GM19467 (cell line): ENCODE results near the gene FBXO36.
A peak's percentile ranks its signal among the peaks of the same experiment; 100 is the strongest.
"Not testable (repeated sequence)": the region's sequence is repeated elsewhere in the genome, so short reads cannot be mapped to it uniquely, and the experiment has no call there.

ENCODE experiments used
- ATAC-seq: cut with Tn5 transposase; IDR thresholded peaks from one replicate; pipeline ENCODE4 v1.9.1; 2021; ENCODE audit warnings: mild to moderate bottlenecking, moderate library complexity; ENCODE audit not compliant: unreplicated experiment

The FBXO36 gene, protein sequence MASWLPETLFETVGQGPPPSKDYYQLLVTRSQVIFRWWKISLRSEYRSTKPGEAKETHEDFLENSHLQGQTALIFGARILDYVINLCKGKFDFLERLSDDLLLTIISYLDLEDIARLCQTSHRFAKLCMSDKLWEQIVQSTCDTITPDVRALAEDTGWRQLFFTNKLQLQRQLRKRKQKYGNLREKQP

DNA sequence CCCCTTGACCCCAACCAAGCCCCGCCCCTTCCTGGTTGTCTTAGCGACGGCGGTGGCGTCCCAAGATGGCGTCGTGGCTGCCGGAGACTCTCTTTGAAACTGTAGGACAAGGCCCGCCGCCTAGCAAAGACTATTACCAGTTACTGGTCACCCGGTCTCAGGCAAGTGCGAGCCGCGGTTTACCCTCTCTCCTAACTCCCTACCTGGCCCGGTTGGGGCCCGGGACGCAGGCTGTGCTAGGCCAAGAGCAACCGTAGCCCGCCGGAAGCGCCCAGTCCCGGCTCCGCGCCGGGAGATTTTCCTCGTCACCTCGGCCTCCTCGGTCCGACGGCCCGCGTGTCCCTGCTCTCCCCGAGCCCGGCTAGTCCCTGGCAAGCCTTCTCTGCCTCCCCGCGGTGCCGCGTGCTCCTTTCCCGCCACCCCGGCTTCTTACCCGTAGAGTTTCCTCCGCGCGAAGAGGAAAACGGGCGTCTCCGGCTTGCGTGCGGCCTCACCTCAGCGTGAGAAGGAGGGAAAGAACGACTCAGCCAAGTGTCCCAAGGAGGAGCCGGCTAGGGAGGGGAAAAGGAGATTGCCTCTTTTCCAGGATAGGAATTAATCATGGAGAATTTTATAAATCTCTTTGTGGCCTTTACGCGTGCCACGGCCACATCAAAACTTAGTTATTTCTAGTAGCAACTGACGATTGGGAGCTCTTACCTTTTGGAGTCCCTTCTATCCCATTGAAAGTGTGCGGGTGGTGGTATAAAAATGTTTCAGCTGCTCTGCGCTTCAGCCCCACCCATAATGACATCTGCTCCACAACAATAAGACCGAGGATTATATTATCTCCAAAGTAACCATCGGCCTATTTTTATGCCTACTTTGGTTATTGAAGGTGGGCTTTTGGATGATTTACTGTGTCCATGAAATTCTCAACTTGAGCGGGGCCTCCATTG lies at the start of gene FBXO36:
Gene FBXO36, plus strand, starts transcription at position 55 of the 938 bp plus-strand sequence. Its CDS starts 11 bp downstream, at position 66.
- peak; percentile 63 for ATAC-seq

DNA sequence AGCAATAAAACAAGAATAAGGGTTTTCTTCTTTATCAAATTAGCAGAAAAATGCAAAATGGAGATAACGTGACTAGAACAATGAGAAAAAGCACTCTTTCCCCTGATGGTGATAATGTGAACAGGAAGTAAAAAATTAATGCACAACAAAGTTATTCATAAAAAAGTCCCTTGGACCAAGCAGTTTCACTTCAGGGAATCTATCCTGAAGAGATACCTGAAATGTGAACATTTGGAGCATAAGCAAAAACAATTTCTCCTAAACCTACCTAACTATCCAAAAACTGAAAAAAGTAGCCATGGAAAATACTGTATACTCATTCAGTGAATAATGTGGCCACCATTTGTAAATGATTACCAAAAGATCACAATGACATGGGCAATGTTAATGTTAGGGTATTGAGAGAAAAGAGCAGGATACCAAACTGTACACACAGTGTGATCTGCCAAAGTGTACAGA lies 49.2 kb upstream of the FBXO36 start:
- ATAC-seq = peak; percentile 85

DNA sequence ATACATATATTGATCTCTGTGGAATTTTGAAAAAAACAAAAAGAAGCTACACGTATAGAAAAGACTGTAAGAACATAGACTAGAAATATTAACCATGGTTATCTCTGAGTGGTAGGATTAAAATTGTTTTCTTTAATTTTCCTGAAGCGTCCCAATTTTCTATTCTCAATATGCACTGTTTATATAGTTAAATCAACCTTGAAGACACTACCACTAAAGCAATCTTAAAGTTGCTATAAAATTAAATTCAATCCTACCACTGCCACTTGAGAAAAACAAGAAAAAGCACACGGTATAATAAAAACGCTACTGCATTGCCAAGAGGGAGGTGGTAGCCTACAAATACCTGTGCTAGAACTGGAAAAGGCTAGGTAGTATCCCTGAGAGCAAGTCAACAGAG lies 47.7 kb upstream of the FBXO36 start:
- no peak for ATAC-seq

DNA sequence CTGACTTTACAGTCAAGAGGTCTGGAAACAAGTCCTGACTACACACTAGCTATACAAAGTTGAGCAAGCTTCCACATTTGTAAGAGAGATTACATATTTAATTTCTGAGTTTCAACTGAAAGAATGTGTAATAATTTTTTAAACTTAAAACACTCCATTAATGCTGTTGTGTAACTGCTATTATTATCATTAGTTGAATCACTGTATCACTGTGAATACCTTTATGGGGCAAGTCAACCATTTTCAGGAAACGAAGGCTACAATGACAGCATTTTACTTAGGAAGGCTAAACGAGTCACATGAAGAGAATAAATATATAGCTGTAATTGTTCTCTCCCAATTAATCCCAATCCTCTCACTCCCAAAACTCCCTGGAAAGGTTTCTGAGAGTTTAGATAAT lies 46.8 kb upstream of the FBXO36 start:
- no peak for ATAC-seq

DNA sequence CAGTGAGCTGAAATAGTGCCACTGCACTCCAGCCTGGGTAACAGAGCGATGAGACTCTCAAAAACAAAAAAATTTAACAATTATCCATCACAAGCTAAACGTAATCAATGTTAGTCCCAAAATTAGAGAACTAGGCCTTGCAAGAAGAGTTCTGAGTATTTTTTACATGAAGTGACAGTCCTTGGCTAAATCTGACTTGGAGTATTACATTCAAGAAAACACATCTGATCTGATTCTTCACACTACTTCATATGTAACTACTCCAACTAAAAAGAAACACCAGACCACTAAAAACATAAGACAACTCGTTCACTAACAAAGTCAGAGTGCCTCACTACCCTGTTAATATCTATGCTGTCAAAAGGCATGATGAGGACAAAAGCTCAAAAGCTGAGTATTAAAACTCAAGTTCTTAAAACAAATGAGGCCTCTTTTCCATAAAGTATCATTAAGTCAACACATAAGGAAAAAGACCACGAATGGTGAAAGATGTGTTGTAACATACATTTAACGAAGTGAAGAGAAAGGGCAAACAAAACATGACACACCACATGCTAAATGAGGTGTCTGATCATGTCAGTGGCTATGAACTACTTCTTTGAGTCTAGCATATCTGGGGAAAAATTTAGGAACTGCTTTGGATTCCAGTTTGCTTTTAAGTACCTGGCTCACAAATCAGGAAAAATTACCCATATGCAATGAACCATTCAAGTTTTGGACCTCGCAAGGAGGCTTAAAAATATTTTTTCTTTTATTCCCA lies 42.9 kb upstream of the FBXO36 start:
- no peak for ATAC-seq

DNA sequence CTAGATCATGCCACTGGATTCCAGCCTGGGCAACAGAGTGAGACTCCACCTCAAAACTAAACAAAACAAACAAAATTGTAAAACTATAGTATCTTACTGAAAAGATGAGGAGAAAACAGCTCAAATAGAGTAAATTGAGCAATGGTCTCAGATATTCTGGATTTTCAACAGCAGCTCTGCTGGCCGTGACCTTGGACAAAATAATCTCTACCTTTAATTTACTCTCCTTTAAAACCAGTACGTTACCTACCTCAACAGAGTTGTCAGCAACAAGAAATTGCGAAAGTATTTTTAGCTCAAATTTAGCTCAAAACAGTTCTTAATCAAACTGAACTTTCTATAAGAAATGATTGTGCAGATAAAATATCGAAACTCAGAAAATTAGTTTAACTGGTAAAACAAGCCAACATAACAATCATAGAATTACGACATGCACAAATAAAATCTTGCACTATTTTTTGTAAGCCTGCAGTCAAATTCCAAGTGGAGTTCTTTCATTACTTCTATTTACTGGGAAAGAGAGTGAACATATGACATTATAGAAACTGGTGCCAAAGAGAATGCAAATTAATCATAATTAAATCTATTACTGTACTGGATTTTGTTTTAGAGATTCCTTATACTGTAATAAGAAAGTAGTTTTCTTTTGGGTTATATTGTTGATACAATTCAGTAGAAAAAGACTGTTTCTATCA lies 41.3 kb upstream of the FBXO36 start:
- ATAC-seq = no peak

DNA sequence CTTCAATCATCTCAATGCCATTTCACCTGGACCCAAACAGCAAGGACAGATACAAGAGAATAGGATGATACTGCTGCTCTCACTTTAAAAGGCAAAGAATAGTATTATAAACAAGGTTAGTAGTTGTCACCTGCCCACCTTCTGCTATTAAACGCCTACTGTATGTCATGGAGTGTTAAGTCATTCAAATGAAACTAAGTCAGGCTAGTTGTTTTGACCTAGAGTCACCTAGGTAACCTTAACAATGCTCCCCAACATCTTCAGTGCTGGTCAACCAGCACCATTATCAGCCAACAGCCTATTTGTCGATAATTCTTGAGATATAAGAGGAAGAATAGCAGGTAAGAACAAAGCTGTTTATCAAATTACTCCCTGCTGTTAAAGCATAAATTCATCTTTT lies 39.7 kb upstream of the FBXO36 start:
- ATAC-seq = no peak

DNA sequence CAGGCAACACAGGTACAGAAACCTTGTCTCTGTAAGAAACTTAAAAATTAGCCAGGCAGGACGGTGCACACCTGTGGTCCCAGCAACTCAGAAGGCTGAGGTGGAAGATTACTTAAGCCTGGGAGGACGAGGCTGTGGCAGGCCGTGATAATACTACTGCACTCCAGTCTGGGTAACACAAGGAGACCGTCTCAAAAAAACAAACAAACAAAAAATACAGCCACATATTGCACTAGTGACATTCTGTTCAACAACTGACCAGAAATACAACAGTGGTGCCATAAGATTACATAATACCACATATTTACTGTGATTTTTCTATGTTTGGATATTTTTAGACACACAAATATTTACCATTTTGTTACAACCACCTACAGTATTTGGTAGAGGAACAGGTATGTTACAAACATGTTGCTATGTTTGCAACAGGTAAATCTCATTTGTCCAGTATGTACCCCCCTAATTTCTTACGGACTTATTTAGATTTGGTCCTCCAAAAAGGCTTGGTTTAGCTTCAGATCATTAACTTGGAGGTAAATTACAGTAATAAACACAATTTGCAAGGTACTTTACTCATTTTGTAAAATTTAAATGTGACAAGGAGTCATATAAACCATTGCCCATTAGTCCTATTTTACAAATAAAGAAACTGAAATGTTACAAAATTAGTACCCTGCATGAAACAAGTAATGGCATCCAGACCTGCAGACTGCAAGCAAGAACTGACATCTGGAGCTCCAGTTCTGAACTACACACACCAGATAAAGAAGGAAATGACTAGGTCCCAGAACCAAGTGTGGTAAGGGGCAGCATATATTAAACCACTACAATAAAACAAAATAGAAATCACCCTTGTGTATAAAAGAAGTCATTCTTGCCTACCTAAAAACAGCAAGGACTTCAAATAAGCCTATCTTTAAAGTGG lies 37.3 kb upstream of the FBXO36 start:
- ATAC-seq = no peak

DNA sequence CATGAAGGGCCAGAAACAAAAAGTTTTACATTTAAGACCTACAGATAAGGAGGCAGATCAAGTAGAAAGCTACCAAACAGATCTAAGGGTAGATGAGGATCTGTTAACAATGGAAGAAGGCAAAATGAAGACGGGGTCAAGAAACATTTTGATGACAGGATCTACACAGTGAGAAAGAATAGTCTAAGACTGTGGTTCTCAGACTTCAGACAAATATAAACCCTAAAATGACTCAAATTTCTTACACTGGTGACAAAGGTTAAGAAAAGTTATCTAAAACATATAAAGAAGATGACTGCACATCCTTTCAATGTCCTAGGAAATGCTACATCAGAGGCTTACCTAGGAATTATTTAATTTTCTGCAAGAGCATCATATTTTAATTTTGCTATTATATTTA lies 34.9 kb upstream of the FBXO36 start:
- no peak for ATAC-seq

DNA sequence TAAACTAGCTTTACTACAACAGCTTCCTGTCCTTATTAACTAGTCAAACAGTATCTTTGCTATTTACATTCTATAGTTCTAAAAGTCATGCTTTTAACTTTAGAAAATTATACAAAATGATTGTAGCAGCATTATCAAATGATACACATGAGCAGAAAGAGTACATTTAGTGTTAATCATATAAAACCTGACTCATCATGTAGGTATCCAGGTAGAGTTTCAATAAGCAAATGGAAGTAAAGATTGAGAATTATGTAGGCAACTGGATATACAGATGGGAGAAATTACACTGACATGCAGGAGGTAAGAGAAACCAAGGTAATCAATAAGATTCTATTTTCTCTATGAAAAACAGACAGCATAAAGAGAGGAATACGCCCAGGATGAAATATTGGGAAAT lies 34.3 kb upstream of the FBXO36 start:
- no peak for ATAC-seq

DNA sequence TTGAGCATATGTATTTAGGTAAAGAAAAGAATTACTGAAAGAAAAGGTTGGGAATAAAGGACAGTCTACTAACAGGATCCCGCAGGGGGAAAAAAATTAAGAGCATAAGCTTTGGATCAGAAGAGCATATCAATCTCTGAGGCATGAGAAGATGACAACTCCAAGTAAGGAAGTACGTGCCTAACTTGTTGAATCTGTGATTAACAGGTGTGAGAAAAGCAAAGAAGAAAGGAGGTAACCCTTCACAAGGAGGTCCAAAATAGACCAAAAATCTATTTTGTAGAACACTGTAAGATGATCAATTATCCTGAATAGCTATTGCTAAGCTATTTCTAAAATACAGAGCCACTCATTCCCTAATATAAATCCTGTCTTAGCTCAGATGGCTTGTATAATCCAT lies 33.3 kb upstream of the FBXO36 start:
- no peak for ATAC-seq

DNA sequence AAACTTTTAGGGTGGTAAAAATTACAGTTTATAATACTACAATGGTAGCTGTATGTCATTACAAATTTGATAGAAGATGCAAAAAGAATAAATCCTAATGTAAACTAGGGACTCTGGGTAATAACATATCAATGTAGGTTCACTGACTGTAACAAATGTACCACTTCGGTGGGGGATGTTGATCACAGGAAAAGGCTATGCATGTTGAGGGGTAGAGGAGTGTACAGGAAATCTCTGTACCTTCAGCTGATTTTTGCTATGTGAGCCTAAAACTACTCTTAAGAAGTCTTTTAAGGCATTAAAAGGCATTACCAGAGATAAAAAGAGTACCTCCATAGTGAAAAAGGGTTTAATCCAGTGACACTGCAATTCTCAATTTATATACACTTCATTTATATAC lies 25.4 kb upstream of the FBXO36 start:
- no peak for ATAC-seq

DNA sequence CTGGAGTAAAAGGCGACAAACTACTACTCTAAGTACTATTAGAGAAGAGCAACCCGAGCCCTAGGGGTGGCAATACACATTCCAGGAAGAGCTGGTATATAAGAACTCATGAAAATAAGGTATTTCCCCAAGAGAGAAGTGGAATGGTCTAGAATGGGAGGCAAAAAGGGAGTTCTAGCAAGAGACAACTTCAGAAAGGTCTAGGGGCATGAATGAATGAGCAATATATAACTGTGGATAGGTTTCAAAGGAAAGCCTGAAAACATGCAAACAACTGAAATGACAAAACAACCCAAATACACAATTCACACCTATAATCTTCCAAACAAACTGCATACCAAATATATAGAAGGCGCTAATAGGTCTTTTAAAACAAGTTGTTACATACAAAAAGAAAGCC lies 22.7 kb upstream of the FBXO36 start:
- no peak for ATAC-seq

DNA sequence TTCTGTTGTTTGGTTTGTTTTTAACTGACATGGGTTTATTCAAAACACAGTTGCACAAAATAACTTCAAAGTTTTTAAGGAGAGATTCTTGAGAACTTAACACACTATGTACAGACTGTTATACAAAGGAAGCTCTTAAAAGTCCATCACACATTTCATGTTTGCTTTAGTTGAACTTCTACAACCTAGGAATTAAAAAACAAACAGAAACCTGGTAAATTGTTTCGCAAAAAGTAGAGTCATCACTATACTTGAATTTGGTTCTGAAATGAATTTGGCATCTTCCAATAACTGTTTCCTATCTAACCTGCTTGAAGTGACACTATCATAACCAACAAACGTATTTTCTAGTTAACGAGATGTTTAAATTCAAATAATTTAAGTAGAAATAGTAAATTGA lies 22.3 kb upstream of the FBXO36 start:
- ATAC-seq = no peak

DNA sequence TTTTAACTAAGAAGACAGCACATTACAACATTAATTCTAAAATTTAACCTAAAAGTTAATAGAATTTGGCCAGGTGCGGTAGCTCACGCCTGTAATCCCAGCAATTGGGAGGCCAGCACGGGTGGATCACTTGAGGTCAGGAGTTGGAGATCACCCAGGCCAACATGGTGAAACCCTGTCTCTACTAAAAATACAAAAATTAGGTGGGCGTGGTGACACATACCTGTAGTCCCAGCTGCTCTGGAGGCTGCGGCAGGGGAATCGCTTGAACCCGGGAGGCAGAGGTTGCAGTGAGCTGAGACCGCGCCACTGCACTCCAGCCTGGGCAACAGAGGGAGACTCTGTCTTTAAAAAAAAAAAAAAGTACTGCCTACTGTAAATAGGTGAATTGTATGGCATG lies 21.8 kb upstream of the FBXO36 start:
- ATAC-seq = not testable (repeated sequence)

DNA sequence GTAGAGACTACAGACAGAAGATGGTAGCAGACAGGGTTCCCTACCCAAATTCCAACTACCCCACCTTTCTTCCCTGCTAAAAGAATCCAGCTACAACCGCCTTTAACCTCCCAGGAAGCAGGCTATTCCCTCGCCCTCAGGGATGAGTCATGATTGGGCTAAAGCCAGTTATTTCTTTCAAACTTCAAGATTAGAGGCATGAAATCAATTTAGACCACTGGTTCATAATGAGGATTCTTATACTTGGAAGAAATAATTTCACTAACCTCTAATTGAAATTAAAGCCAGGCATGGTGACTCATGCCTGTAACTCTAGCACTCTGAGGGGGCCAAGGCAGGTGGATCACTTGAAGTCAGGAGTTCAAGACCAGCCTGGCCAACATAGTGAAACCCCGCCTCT lies 20.5 kb upstream of the FBXO36 start:
- no peak for ATAC-seq

DNA sequence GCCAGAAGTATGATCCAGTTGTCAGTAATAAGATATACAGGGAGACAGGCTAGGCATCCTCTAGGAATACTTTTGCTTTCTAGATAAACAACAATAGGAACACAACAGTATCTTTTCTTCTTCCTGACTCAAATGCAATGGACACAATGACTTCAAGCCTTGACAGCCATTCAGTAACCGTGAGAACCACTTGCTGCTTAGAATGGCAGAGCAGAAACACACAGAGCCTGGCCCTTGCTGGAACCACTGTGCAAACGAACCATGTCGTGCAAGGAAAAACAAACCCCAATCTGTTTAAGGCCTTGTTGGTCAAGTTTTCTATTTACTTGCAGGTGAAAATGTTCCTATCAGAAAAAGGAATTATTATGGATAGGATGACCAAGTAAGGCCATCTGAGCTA lies 19.3 kb upstream of the FBXO36 start:
- no peak for ATAC-seq

DNA sequence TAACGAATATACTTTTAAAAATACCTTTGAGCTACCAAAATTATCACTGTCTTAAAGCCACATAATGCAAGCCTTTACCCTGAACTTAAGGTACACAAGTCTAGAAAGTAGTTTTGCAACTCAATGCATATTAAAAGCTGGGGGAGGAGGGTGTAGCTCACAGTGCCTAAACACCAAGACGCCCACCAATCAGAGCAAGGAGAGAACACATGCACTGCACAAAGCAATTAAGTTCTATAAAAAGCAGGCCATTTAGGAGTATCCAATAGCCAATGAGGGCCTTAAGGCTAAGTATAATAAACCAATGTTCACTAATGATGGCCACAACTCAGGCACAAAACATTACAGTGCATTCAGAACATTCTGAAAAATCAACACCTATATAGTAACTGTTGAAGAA lies 16.7 kb upstream of the FBXO36 start:
- ATAC-seq = no peak

DNA sequence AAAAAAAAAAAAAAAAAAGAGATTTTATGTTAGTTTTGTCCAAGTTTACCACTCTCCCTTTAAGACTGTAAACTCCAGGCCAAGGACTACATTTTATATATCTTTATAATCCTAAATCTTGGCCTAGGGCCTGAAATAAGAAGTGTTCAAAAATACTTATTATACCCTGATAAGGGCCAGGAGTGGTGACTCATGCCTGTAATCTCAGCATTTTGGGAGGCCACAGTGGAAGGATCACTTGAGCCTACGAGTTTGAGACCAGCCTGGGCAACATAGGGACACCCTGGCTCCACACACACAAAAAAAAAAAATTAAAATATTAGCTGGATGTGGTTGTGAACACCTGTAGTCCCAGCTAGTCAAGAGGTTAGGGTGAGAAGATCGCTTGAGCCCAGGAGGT lies 13.2 kb upstream of the FBXO36 start:
- ATAC-seq = no peak
